Mononuclear cell (primary cell): Measurements from ENCODE around the gene FAXC. TPM values are rescaled to one million over a fixed set of nuclear protein-coding genes. Genes with fewer than 3 reads are reported as not detected.
"Not testable (repeated sequence)": the region's sequence is repeated elsewhere in the genome, so short reads cannot be mapped to it uniquely, and the experiment has no call there.

ENCODE experiments used
- H3K27me3 ChIP-seq: 2 replicates; pipeline ENCODE4 v1.6.0; 2011; ENCODE audit warnings: low read length, control low read depth; ENCODE audit not compliant: insufficient read depth
- H3K4me1 ChIP-seq: 2 replicates; pipeline ENCODE4 v1.5.1; 2011; ENCODE audit warnings: mild to moderate bottlenecking, low read length, control low read depth; ENCODE audit not compliant: insufficient read depth
- H3K4me3 ChIP-seq: 2 replicates; pipeline ENCODE4 v1.5.1; 2011; ENCODE audit warnings: mild to moderate bottlenecking, low read length, moderate library complexity
- H3K9me3 ChIP-seq: 2 replicates; pipeline ENCODE4 v1.5.1; 2011; ENCODE audit warnings: low read depth, mild to moderate bottlenecking, control low read depth, low read length
- total RNA-seq: library from RNA; depleted of rRNA; stranded (reverse); fragments of >200 nt; gene quantifications from one replicate; pipeline ENCODE4 v1.2.3, GENCODE V29; 2012

Gene FAXC
- total RNA-seq, 1 donor: not detected

GRCh38 chr6:99282479-99283062 is 66.9 kb downstream of the FAXC start:
- no peak overlapping the region for H3K4me3 ChIP-seq
- no peaks in the 10 kb centered on the region for H3K27me3 ChIP-seq
- H3K9me3 ChIP-seq: no peaks in the 10 kb centered on the region
- no peaks in the 10 kb centered on the region for H3K4me1 ChIP-seq

- H3K9me3 ChIP-seq: no peaks in the 10 kb centered on the region
- no peaks in the 10 kb centered on the region for H3K27me3 ChIP-seq
- no peak overlapping the region for H3K4me3 ChIP-seq
- H3K4me1 ChIP-seq: no peaks in the 10 kb centered on the region
Measured at GRCh38 chr6:99276747-99277146, 72.7 kb downstream of the FAXC start.

- no peaks in the 10 kb centered on the region for H3K27me3 ChIP-seq
- no peak overlapping the region for H3K4me3 ChIP-seq
- H3K4me1 ChIP-seq: no peaks in the 10 kb centered on the region
- no peaks in the 10 kb centered on the region for H3K9me3 ChIP-seq
Measured at GRCh38 chr6:99270826-99271225, 78.6 kb downstream of the FAXC start.

GRCh38 chr6:99270030-99270429 is 79.4 kb downstream of the FAXC start:
- Histone ChIP-seq H3K4me1 (no peaks in the 10 kb centered on the region), H3K27me3 (no peaks in the 10 kb centered on the region), H3K9me3 (no peaks in the 10 kb centered on the region), H3K4me3 (no peak overlapping the region)

- H3K9me3 ChIP-seq: no peaks in the 10 kb centered on the region
- H3K27me3 ChIP-seq: no peaks in the 10 kb centered on the region
- no peaks in the 10 kb centered on the region for H3K4me1 ChIP-seq
- no peak overlapping the region for H3K4me3 ChIP-seq
Measured at GRCh38 chr6:99269207-99269606, 80.3 kb downstream of the FAXC start.

- not testable (repeated sequence) for H3K4me3 ChIP-seq, H3K4me1 ChIP-seq, H3K27me3 ChIP-seq, H3K9me3 ChIP-seq
Measured at GRCh38 chr6:99266996-99267395, 82.5 kb downstream of the FAXC start.

- not testable (repeated sequence) for H3K9me3 ChIP-seq, H3K4me1 ChIP-seq
Measured at GRCh38 chr6:99265447-99265846, 84.0 kb downstream of the FAXC start.

GRCh38 chr6:99254616-99255550 is 94.6 kb downstream of the FAXC start:
- Histone ChIP-seq H3K4me1 (no peaks in the 10 kb centered on the region), H3K9me3 (no peaks in the 10 kb centered on the region), H3K27me3 (no peaks in the 10 kb centered on the region), H3K4me3 (no peak overlapping the region)

More at GRCh38 chr6:99265447-99265846, 84.0 kb downstream of the FAXC start:
- H3K27me3 ChIP-seq, H3K4me3 ChIP-seq: not testable (repeated sequence)

GRCh38 chr6:99253271-99253670 is 96.2 kb downstream of the FAXC start:
- no peaks in the 10 kb centered on the region for H3K27me3 ChIP-seq
- no peaks in the 10 kb centered on the region for H3K4me1 ChIP-seq
- H3K4me3 ChIP-seq: no peak overlapping the region
- no peaks in the 10 kb centered on the region for H3K9me3 ChIP-seq

- no peaks in the 10 kb centered on the region for H3K4me1 ChIP-seq
- no peaks in the 10 kb centered on the region for H3K27me3 ChIP-seq
- no peaks in the 10 kb centered on the region for H3K9me3 ChIP-seq
- no peak overlapping the region for H3K4me3 ChIP-seq
Measured at GRCh38 chr6:99252421-99252820, 97.1 kb downstream of the FAXC start.

GRCh38 chr6:99250476-99250875 is 99.0 kb downstream of the FAXC start:
- H3K4me3 ChIP-seq: no peak overlapping the region
- no peaks in the 10 kb centered on the region for H3K27me3 ChIP-seq
- no peaks in the 10 kb centered on the region for H3K9me3 ChIP-seq
- H3K4me1 ChIP-seq: no peaks in the 10 kb centered on the region

GRCh38 chr6:99246602-99247001 is 102.9 kb downstream of the FAXC start:
- Histone ChIP-seq H3K4me3 (no peak overlapping the region), H3K9me3 (no peaks in the 10 kb centered on the region), H3K27me3 (no peaks in the 10 kb centered on the region), H3K4me1 (no peaks in the 10 kb centered on the region)

- Histone ChIP-seq H3K4me3 (no peak overlapping the region), H3K9me3 (no peaks in the 10 kb centered on the region), H3K4me1 (no peaks in the 10 kb centered on the region), H3K27me3 (no peaks in the 10 kb centered on the region)
Measured at GRCh38 chr6:99241905-99242534, 107.5 kb downstream of the FAXC start.

GRCh38 chr6:99236010-99236409 is 113.5 kb downstream of the FAXC start:
- Histone ChIP-seq H3K27me3 (peaks cover 3% of the 10 kb centered on the region), H3K4me1 (no peaks in the 10 kb centered on the region), H3K4me3 (no peak overlapping the region), H3K9me3 (no peaks in the 10 kb centered on the region)

GRCh38 chr6:99233219-99233618 is 116.3 kb downstream of the FAXC start:
- H3K4me1 ChIP-seq: no peaks in the 10 kb centered on the region
- H3K27me3 ChIP-seq: peaks cover 3% of the 10 kb centered on the region
- H3K4me3 ChIP-seq: no peak overlapping the region
- H3K9me3 ChIP-seq: no peaks in the 10 kb centered on the region
